LNCaP clone FGC (cell line): ENCODE measurements around the gene DTX4.

Source experiments
- DNase-seq: peaks from one replicate; pipeline ENCODE4 v3.0.0-alpha.2; 2011; ENCODE audit warnings: low read depth
- H3K4me3 ChIP-seq: 2 replicates; pipeline ENCODE4 v1.5.1; 2011; ENCODE audit warnings: mild to moderate bottlenecking, low read depth, low read length, control low read depth
- CTCF ChIP-seq: IDR thresholded peaks from 2 replicates; pipeline ENCODE4 v1.5.1; 2012; ENCODE audit warnings: mild to moderate bottlenecking; ENCODE audit not compliant: control insufficient read depth, insufficient read depth; ENCODE audit errors: extremely low read depth

DTX4 gene

GRCh38 chr11:59218319-59218718, 46.4 kb downstream of the DTX4 start:
- no peak for DNase-seq
- no peak for TF ChIP-seq CTCF
- H3K4me3 ChIP-seq: no peak overlapping the region

GRCh38 chr11:59218893-59219292, 47.0 kb downstream of the DTX4 start:
- TF ChIP-seq CTCF: no peak
- H3K4me3 ChIP-seq: no peak overlapping the region
- DNase-seq: no peak

GRCh38 chr11:59219836-59220235, 47.9 kb downstream of the DTX4 start:
- no peak overlapping the region for H3K4me3 ChIP-seq
- no peak for DNase-seq
- TF ChIP-seq CTCF: no peak

- DNase-seq: no peak
- no peak overlapping the region for H3K4me3 ChIP-seq
- no peak for TF ChIP-seq CTCF
These were observed 49.5 kb downstream of the DTX4 start for GRCh38 chr11:59221441-59221840.

GRCh38 chr11:59222464-59223060, 50.6 kb downstream of the DTX4 start:
- no peak for DNase-seq
- no peak for TF ChIP-seq CTCF
- H3K4me3 ChIP-seq: no peak overlapping the region

- no peak for TF ChIP-seq CTCF
- no peak for DNase-seq
- no peak overlapping the region for H3K4me3 ChIP-seq
These were observed 51.2 kb downstream of the DTX4 start for GRCh38 chr11:59223177-59223576.

GRCh38 chr11:59223611-59224010, 51.7 kb downstream of the DTX4 start:
- DNase-seq: no peak
- no peak overlapping the region for H3K4me3 ChIP-seq
- TF ChIP-seq CTCF: no peak
